Measurements from ENCODE around the gene RPLP1.

- TF ChIP-seq CTCF (optimal IDR thresholded peaks at IDR 0.05 in 1 of 3, IDR thresholded peaks at IDR 0.05 in 1 of 3, conservative IDR thresholded peaks at IDR 0.05 in 1 of 3; ENCODE audit: extremely low read depth in 1 of 3, insufficient read depth in 2 of 3, low read length in 3 of 3) (no peak), EZH2 (IDR thresholded peaks at IDR 0.05; ENCODE audit: low read length) (no peak)
Observed at GRCh38 chr15:69413822-69414700, 38.6 kb upstream of the RPLP1 start, which contains the start of gene KIF23.
